GM20000 (cell line): ENCODE data around the gene DENND2C.
A peak's percentile ranks its signal among the peaks of the same experiment; 100 is the strongest.

Source experiments
- DNase-seq: peaks from one replicate; pipeline ENCODE4 v3.0.0; 2012; ENCODE audit warnings: low spot score
- CTCF ChIP-seq: IDR thresholded peaks from 2 replicates; pipeline ENCODE4 v1.5.1; 2012; ENCODE audit warnings: mild to moderate bottlenecking, control low read depth; ENCODE audit errors: extremely low read depth, missing control alignments

DENND2C gene

GRCh38 chr1:114561333-114561732, 108.5 kb downstream of the DENND2C start:
- no peak for TF ChIP-seq CTCF
- peak; percentile 9 for DNase-seq

GRCh38 chr1:114559356-114559755, 110.5 kb downstream of the DENND2C start:
- peak; percentile 6 for DNase-seq
- no peak for TF ChIP-seq CTCF

- peak; percentile 47 for DNase-seq
- peak; percentile 23 for TF ChIP-seq CTCF
These were observed 111.3 kb downstream of the DENND2C start for GRCh38 chr1:114558544-114558943.

- TF ChIP-seq CTCF: no peak
- no peak for DNase-seq
These were observed 115.3 kb downstream of the DENND2C start for GRCh38 chr1:114554577-114554976.

- no peak for TF ChIP-seq CTCF
These were observed 117.7 kb downstream of the DENND2C start for GRCh38 chr1:114552106-114552639.

GRCh38 chr1:114551400-114551799, 118.4 kb downstream of the DENND2C start:
- TF ChIP-seq CTCF: no peak

More at GRCh38 chr1:114552106-114552639, 117.7 kb downstream of the DENND2C start:
- no peak for DNase-seq

GRCh38 chr1:114550336-114550735, 119.5 kb downstream of the DENND2C start:
- no peak for TF ChIP-seq CTCF
- no peak for DNase-seq

More at GRCh38 chr1:114551400-114551799, 118.4 kb downstream of the DENND2C start:
- DNase-seq: no peak
